Measurements from ENCODE around the gene OTULINL.

The OTULINL gene

GRCh38 chr5:14617441-14617840 is 35.8 kb downstream of the OTULINL start:
- no peak for DNase-seq (ENCODE audit: low read depth, low spot score)
- POLR2A ChIA-PET = no interaction called here
- no peak overlapping the region for H3K4me3 ChIP-seq (ENCODE audit: low read depth, low read length)
- no peak for TF ChIP-seq CTCF (IDR thresholded peaks at IDR 0.05; ENCODE audit: insufficient read depth, low read length, missing control alignments)
- CTCF ChIA-PET = no interaction called here

- DNase-seq (ENCODE audit: low read depth, low spot score) = no peak
- no peak for TF ChIP-seq CTCF (IDR thresholded peaks at IDR 0.05; ENCODE audit: insufficient read depth, low read length, missing control alignments)
- CTCF ChIA-PET = no interaction called here
- POLR2A ChIA-PET = no interaction called here
- no peak overlapping the region for H3K4me3 ChIP-seq (ENCODE audit: low read depth, low read length)
These were observed 45.7 kb downstream of the OTULINL start for GRCh38 chr5:14627270-14627669.

- POLR2A ChIA-PET = no interaction called here
- TF ChIP-seq CTCF (IDR thresholded peaks at IDR 0.05; ENCODE audit: insufficient read depth, low read length, missing control alignments) = no peak
- no peak overlapping the region for H3K4me3 ChIP-seq (ENCODE audit: low read depth, low read length)
- CTCF ChIA-PET = interaction anchor here (0.8 to 1.3 kb wide), 3 partner anchors 9 to 36 kb away, joined by 3 to 7 read pairs (median 3); no protein-coding TSS in a partner anchor
- no peak for DNase-seq (ENCODE audit: low read depth, low spot score)
These were observed 46.8 kb downstream of the OTULINL start for GRCh38 chr5:14628346-14628745.

- CTCF ChIA-PET = interaction anchor here (1.3 to 2.4 kb wide), 2 partner anchors 15 to 18 kb away, joined by 3 to 6 read pairs; no protein-coding TSS in a partner anchor
- no peak for TF ChIP-seq CTCF (IDR thresholded peaks at IDR 0.05; ENCODE audit: insufficient read depth, low read length, missing control alignments)
- DNase-seq (ENCODE audit: low read depth, low spot score) = no peak
- POLR2A ChIA-PET = no interaction called here
- H3K4me3 ChIP-seq (ENCODE audit: low read depth, low read length) = no peak overlapping the region
These were observed 49.1 kb downstream of the OTULINL start for GRCh38 chr5:14630671-14631070.

- ChIA-PET POLR2A (no interaction called here), CTCF (interaction anchor here (0.9 to 5.4 kb wide), 2 partner anchors 13 to 284 kb away, joined by 3 to 24 read pairs; no protein-coding TSS in a partner anchor)
- no peak for DNase-seq (ENCODE audit: low read depth, low spot score)
- no peak overlapping the region for H3K4me3 ChIP-seq (ENCODE audit: low read depth, low read length)
- TF ChIP-seq CTCF (IDR thresholded peaks at IDR 0.05; ENCODE audit: insufficient read depth, low read length, missing control alignments) = no peak
These were observed 54.1 kb downstream of the OTULINL start for GRCh38 chr5:14635656-14636055.

- no peak overlapping the region for H3K4me3 ChIP-seq (ENCODE audit: low read depth, low read length)
- CTCF ChIA-PET = interaction anchor here (1.3 to 5.4 kb wide), 2 partner anchors 8 to 243 kb away, joined by 4 to 24 read pairs; no protein-coding TSS in a partner anchor
- POLR2A ChIA-PET = no interaction called here
- no peak for TF ChIP-seq CTCF (IDR thresholded peaks at IDR 0.05; ENCODE audit: insufficient read depth, low read length, missing control alignments)
- no peak for DNase-seq (ENCODE audit: low read depth, low spot score)
These were observed 59.2 kb downstream of the OTULINL start for GRCh38 chr5:14640765-14641164.
